HG02870 (cell line): ENCODE measurements around the gene TTC6.
"Not testable (repeated sequence)": the region's sequence is repeated elsewhere in the genome, so short reads cannot be mapped to it uniquely, and the experiment has no call there.

ENCODE experiments used
- ATAC-seq: cut with Tn5 transposase; IDR thresholded peaks from one replicate; pipeline ENCODE4 v1.9.1; 2021; ENCODE audit warnings: mild to moderate bottlenecking, moderate library complexity; ENCODE audit not compliant: unreplicated experiment

TTC6 gene

GRCh38 chr14:37594971-37595808, at the start of gene TTC6, which contains the start of gene FOXA1:
TTC6 (plus strand) TSS chr14:37595629; CDS start chr14:37622065, 26,436 bp downstream.
FOXA1 (minus strand) TSS chr14:37595249; CDS start chr14:37594972, 277 bp downstream.
- ATAC-seq = peak; percentile 3

GRCh38 chr14:37546621-37547447, 48.6 kb upstream of the TTC6 start:
- ATAC-seq = no peak

GRCh38 chr14:37550511-37550910, 44.9 kb upstream of the TTC6 start:
- no peak for ATAC-seq

GRCh38 chr14:37551119-37551518, 44.3 kb upstream of the TTC6 start:
- ATAC-seq = no peak

GRCh38 chr14:37553935-37554550, 41.4 kb upstream of the TTC6 start:
- ATAC-seq = no peak

GRCh38 chr14:37555596-37555995, 39.8 kb upstream of the TTC6 start:
- not testable (repeated sequence) for ATAC-seq

GRCh38 chr14:37558740-37559139, 36.7 kb upstream of the TTC6 start:
- no peak for ATAC-seq

- no peak for ATAC-seq
Observed at GRCh38 chr14:37559386-37559785, 36.0 kb upstream of the TTC6 start.

GRCh38 chr14:37563189-37563588, 32.2 kb upstream of the TTC6 start:
- ATAC-seq = no peak

GRCh38 chr14:37565550-37565949, 29.9 kb upstream of the TTC6 start:
- ATAC-seq = no peak

GRCh38 chr14:37566811-37567371, 28.5 kb upstream of the TTC6 start:
- ATAC-seq = no peak

- no peak for ATAC-seq
Observed at GRCh38 chr14:37569729-37570128, 25.7 kb upstream of the TTC6 start.

- ATAC-seq = no peak
Observed at GRCh38 chr14:37571391-37571790, 24.0 kb upstream of the TTC6 start.

GRCh38 chr14:37573356-37573755, 22.1 kb upstream of the TTC6 start:
- ATAC-seq = no peak

- ATAC-seq = no peak
Observed at GRCh38 chr14:37579274-37579673, 16.2 kb upstream of the TTC6 start.

- no peak for ATAC-seq
Observed at GRCh38 chr14:37580146-37580545, 15.3 kb upstream of the TTC6 start.

GRCh38 chr14:37583358-37584210, 11.8 kb upstream of the TTC6 start:
- ATAC-seq = no peak

- no peak for ATAC-seq
Observed at GRCh38 chr14:37584211-37585100, 11.0 kb upstream of the TTC6 start.

GRCh38 chr14:37585101-37585511, 10.3 kb upstream of the TTC6 start:
- ATAC-seq = no peak
